Measurements from ENCODE around the gene EFCAB6. TPM values are rescaled to one million over a fixed set of nuclear protein-coding genes. Genes with fewer than 3 reads are reported as not detected.

Gene EFCAB6
- total and polyA plus RNA-seq, 9 of the 15 experiments (the other 6 are each of a cell fraction or from before 2014, with no cell fraction given), result 0.06 TPM; not detected in 8

DNA sequence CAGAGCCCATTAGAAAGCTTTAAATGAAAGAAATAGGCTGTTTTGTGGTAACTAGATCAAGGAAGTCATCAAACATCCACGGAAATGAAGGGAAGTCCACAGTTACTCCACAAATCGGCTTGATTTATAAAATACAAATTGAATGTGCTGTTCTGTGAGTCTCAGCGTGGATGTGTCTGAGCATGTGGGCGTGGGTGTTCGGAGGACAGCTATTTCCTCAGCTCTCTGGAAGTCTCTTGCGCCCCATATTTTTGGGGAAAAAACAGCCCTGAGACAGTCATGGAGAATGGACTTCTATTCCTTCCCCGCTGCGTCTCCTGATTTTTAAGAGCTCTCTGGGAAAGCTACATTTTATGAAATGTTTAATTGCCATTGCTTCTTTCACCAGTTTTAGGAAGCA lies 144.4 kb downstream of the EFCAB6 start:
- ATAC-seq, result no peak
- POLR2A ChIA-PET, result no interaction called here

DNA sequence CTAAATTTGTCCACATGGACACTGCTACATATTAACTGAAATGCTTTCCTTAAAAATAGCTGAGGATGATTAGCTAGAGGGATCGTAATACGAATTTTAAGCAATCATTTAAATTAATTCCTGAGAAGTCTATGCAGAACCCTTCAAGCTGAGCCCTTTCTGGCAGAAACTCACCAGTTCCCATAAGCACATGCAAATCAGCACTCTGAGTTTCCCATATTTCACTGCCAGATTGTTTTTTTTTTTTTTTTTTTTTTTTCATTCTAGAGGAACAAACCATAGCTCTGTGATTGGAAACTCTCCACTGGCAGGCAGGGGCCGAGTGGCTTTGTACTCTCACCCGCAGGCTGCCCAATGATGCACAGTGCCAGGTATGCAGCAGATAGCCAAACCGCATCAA lies 145.6 kb downstream of the EFCAB6 start:
- CTCF ChIA-PET (ENCODE audit: low intra/inter-chr PET ratio), result no interaction called here
- H3K9me3 ChIP-seq (replicated peaks; ENCODE audit: control insufficient read depth, insufficient read depth, low read depth, low read length), result no peaks in the 10 kb centered on the region
- no peak for TF ChIP-seq NBN (IDR thresholded peaks at IDR 0.05; ENCODE audit: low read depth)
- TF ChIP-seq, protein P1, sequence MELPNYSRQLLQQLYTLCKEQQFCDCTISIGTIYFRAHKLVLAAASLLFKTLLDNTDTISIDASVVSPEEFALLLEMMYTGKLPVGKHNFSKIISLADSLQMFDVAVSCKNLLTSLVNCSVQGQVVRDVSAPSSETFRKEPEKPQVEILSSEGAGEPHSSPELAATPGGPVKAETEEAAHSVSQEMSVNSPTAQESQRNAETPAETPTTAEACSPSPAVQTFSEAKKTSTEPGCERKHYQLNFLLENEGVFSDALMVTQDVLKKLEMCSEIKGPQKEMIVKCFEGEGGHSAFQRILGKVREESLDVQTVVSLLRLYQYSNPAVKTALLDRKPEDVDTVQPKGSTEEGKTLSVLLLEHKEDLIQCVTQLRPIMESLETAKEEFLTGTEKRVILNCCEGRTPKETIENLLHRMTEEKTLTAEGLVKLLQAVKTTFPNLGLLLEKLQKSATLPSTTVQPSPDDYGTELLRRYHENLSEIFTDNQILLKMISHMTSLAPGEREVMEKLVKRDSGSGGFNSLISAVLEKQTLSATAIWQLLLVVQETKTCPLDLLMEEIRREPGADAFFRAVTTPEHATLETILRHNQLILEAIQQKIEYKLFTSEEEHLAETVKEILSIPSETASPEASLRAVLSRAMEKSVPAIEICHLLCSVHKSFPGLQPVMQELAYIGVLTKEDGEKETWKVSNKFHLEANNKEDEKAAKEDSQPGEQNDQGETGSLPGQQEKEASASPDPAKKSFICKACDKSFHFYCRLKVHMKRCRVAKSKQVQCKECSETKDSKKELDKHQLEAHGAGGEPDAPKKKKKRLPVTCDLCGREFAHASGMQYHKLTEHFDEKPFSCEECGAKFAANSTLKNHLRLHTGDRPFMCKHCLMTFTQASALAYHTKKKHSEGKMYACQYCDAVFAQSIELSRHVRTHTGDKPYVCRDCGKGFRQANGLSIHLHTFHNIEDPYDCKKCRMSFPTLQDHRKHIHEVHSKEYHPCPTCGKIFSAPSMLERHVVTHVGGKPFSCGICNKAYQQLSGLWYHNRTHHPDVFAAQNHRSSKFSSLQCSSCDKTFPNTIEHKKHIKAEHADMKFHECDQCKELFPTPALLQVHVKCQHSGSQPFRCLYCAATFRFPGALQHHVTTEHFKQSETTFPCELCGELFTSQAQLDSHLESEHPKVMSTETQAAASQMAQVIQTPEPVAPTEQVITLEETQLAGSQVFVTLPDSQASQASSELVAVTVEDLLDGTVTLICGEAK (IDR thresholded peaks at IDR 0.05), result no peak
- TF ChIP-seq, protein P1 (CRISPR knock-in tag; IDR thresholded peaks at IDR 0.05), result no peak

More for the DNA sequence above, 144.4 kb downstream of the EFCAB6 start:
- no peak overlapping the region for H3K4me3 ChIP-seq
- in situ Hi-C loops (cut with MboI) (no loop called here), intact Hi-C loops (cut with micrococcal nuclease) (no loop called here)
- no peaks in the 10 kb centered on the region for H3K36me3 ChIP-seq (ENCODE audit: control insufficient read depth, insufficient read depth, low read length)
- no peak overlapping the region for H3K27ac ChIP-seq (ENCODE audit: extremely low read depth, low read depth, low read length)
- no peaks in the 10 kb centered on the region for H3K4me1 ChIP-seq (replicated peaks in 1 of 2; ENCODE audit: control insufficient read depth in 2 of 2, insufficient read depth in 2 of 2, low read length in 2 of 2)
- CTCF ChIA-PET (ENCODE audit: low intra/inter-chr PET ratio), result no interaction called here
- DNase-seq (ENCODE audit: extremely low read depth in 1 of 4, low spot score in 3 of 4) (no peak), FAIRE-seq (no peak)
- H3K79me2 ChIP-seq (ENCODE audit: control insufficient read depth, insufficient read depth, low read length), result no peaks in the 10 kb centered on the region
- H3K27me3 ChIP-seq (ENCODE audit: control insufficient read depth in 2 of 2, insufficient read depth in 2 of 2, low read length in 2 of 2), result no peaks in the 10 kb centered on the region
- H3K9ac ChIP-seq (ENCODE audit: insufficient read depth in 1 of 2, low read depth in 2 of 2, low read length in 2 of 2), result no peak overlapping the region
- BruUV-seq (replicated peaks), result no TSS peak
- H2AFZ ChIP-seq (ENCODE audit: low read depth, low read length), result no peak overlapping the region
- TF ChIP-seq MYBL2 (IDR thresholded peaks at IDR 0.05; ENCODE audit: low read depth) (no peak), MYBL2 (CRISPR knock-in tag; IDR thresholded peaks at IDR 0.05; ENCODE audit: borderline replicate concordance) (no peak), DDX20 (tag; IDR thresholded peaks at IDR 0.05; ENCODE audit: low read depth) (no peak), MYNN (IDR thresholded peaks at IDR 0.05) (no peak), MYNN (CRISPR knock-in tag; IDR thresholded peaks at IDR 0.05) (no peak), TSC22D4 (tag; IDR thresholded peaks at IDR 0.05) (no peak)
- no peaks in the 10 kb centered on the region for H3K9me1 ChIP-seq (ENCODE audit: control insufficient read depth, insufficient read depth, low read length)
- whole genome bisulfite sequencing (ENCODE audit: insufficient coverage, low coverage, missing lambda C conversion rate), result 2% methylated on average over 8 of the region's 8 CpGs
- H4K20me1 ChIP-seq (replicated peaks; ENCODE audit: control insufficient read depth, insufficient read depth, low read length), result no peaks in the 10 kb centered on the region
- no peak overlapping the region for H3K4me2 ChIP-seq (ENCODE audit: insufficient read depth, low read length)
- no peaks in the 10 kb centered on the region for H3K9me3 ChIP-seq (replicated peaks; ENCODE audit: control insufficient read depth, insufficient read depth, low read depth, low read length)

More for the DNA sequence above, 145.6 kb downstream of the EFCAB6 start:
- no peak overlapping the region for H3K4me3 ChIP-seq
- POLR2A ChIA-PET, result no interaction called here
- 0% methylated on average over 5 of the region's 5 CpGs for WGBS (ENCODE audit: insufficient coverage, low coverage, missing lambda C conversion rate)
- H3K9ac ChIP-seq (ENCODE audit: insufficient read depth in 1 of 2, low read depth in 2 of 2, low read length in 2 of 2), result no peak overlapping the region
- H3K27ac ChIP-seq (ENCODE audit: extremely low read depth, low read depth, low read length), result no peak overlapping the region
- DNase-seq (ENCODE audit: extremely low read depth in 1 of 4, low spot score in 3 of 4) (no peak), FAIRE-seq (no peak), ATAC-seq (no peak)
- no peaks in the 10 kb centered on the region for H3K4me1 ChIP-seq (replicated peaks in 1 of 2; ENCODE audit: control insufficient read depth in 2 of 2, insufficient read depth in 2 of 2, low read length in 2 of 2)
- H3K4me2 ChIP-seq (ENCODE audit: insufficient read depth, low read length), result no peak overlapping the region
- BruUV-seq (replicated peaks), result no TSS peak
- intact Hi-C loops (cut with micrococcal nuclease), result no loop called here
- in situ Hi-C loops (cut with MboI), result no loop called here
- H3K36me3 ChIP-seq (ENCODE audit: control insufficient read depth, insufficient read depth, low read length), result no peaks in the 10 kb centered on the region
- H4K20me1 ChIP-seq (replicated peaks; ENCODE audit: control insufficient read depth, insufficient read depth, low read length), result no peaks in the 10 kb centered on the region
- H3K27me3 ChIP-seq (ENCODE audit: control insufficient read depth in 2 of 2, insufficient read depth in 2 of 2, low read length in 2 of 2), result no peaks in the 10 kb centered on the region
- H3K9me1 ChIP-seq (ENCODE audit: control insufficient read depth, insufficient read depth, low read length), result no peaks in the 10 kb centered on the region
- no peaks in the 10 kb centered on the region for H3K79me2 ChIP-seq (ENCODE audit: control insufficient read depth, insufficient read depth, low read length)
- H2AFZ ChIP-seq (ENCODE audit: low read depth, low read length), result no peak overlapping the region

Measured in K562 (cell line).